GM10248 (cell line): Measurements from ENCODE around the gene ACSL5.
"Not testable (repeated sequence)": the region's sequence is repeated elsewhere in the genome, so short reads cannot be mapped to it uniquely, and the experiment has no call there.

ENCODE experiments used
- CTCF ChIA-PET: fragments of 300-600 bp; sonication (Branson Sonifier 250); formaldehyde crosslinking; extraction: SDS; loops from one replicate; lab custom pipeline; 2021; ENCODE audit warnings: antibody characterized with exemption; lab: Yijun Ruan, JAX
- POLR2A ChIA-PET: fragments of 350-650 bp; sonication (Branson Sonifier 250); formaldehyde crosslinking; extraction: SDS; loops from one replicate; lab custom pipeline; 2020; ENCODE audit warnings: antibody characterized with exemption; lab: Yijun Ruan, JAX
- DNase-seq: peaks from one replicate; pipeline ENCODE4 v3.0.0; 2012; ENCODE audit errors: extremely low spot score
- TF ChIP-seq, protein P1 (sequence below): IDR thresholded peaks from 2 replicates; pipeline ENCODE4 v1.5.1; 2012; ENCODE audit warnings: mild to moderate bottlenecking, low read depth; ENCODE audit errors: extremely low read depth, missing control alignments, control extremely low read depth

Gene ACSL5

GRCh38 chr10:112395809-112396530 lies 22.1 kb downstream of the ACSL5 start:
- TF ChIP-seq, protein P1, sequence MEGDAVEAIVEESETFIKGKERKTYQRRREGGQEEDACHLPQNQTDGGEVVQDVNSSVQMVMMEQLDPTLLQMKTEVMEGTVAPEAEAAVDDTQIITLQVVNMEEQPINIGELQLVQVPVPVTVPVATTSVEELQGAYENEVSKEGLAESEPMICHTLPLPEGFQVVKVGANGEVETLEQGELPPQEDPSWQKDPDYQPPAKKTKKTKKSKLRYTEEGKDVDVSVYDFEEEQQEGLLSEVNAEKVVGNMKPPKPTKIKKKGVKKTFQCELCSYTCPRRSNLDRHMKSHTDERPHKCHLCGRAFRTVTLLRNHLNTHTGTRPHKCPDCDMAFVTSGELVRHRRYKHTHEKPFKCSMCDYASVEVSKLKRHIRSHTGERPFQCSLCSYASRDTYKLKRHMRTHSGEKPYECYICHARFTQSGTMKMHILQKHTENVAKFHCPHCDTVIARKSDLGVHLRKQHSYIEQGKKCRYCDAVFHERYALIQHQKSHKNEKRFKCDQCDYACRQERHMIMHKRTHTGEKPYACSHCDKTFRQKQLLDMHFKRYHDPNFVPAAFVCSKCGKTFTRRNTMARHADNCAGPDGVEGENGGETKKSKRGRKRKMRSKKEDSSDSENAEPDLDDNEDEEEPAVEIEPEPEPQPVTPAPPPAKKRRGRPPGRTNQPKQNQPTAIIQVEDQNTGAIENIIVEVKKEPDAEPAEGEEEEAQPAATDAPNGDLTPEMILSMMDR: no peak
- ChIA-PET CTCF (interaction anchor here (0.7 to 1.2 kb wide), 3 partner anchors 11 to 24 kb away, joined by 3 read pairs; no protein-coding TSS in a partner anchor), POLR2A (no interaction called here)
- DNase-seq: no peak

GRCh38 chr10:112397592-112397991 lies 23.7 kb downstream of the ACSL5 start:
- TF ChIP-seq, protein P1: no peak
- no peak for DNase-seq
- ChIA-PET POLR2A (no interaction called here), CTCF (interaction anchor here (0.6 to 1.2 kb wide), 2 partner anchors 14 to 16 kb away, joined by 3 read pairs; no protein-coding TSS in a partner anchor)

DNA sequence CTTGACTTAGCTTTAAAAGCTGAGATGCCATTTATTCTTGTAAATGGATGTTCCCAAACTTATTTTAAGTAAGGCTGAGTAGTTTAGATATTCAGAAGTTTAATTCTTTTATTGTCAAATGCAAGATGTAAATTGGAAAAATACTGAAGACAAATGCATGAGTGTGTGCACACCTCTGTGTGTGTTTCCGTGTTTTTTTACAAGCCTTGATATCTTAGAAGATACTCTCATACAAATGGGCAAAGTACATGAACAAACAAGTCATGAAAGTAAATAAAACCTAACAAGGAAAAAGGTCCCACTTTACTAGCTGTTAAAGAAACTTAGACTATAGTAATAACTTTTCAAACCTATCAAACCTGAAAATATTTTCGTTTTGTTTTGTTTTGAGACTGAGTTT lies 29.0 kb downstream of the ACSL5 start:
- DNase-seq: no peak
- TF ChIP-seq, protein P1: no peak
- CTCF ChIA-PET: interaction anchor here (2.0 to 3.7 kb wide), 2 partner anchors 13 to 69 kb away, joined by 6 to 10 read pairs; no protein-coding TSS in a partner anchor
- POLR2A ChIA-PET: no interaction called here

GRCh38 chr10:112404617-112405016 lies 30.7 kb downstream of the ACSL5 start:
- POLR2A ChIA-PET: no interaction called here
- CTCF ChIA-PET: interaction anchor here (0.7 to 3.7 kb wide), 4 partner anchors 12 to 67 kb away, joined by 3 to 10 read pairs (median 4); no protein-coding TSS in a partner anchor
- DNase-seq: no peak
- TF ChIP-seq, protein P1: no peak

DNA sequence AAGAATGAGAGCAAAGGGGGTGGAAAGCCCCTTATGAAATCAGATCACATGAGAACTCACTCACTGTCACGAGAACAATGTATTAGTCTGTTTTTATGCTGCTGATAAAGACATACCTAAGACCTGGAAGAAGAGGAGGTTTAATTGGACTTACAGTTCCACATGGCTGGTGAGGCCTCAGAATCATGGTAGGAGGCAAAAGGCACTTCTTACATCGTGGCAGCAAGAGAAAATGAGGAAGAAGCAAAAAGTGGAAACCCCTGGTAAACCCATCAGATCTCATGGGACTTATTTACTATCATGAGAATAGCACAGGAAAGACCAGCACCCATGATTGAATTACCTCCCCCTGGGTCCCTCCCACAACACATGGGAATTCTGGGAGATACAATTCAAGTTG lies 32.9 kb downstream of the ACSL5 start:
- CTCF ChIA-PET, DNase-seq: not testable (repeated sequence)

GRCh38 chr10:112407696-112408095 lies 33.8 kb downstream of the ACSL5 start:
- DNase-seq: no peak
- TF ChIP-seq, protein P1: no peak
- CTCF ChIA-PET: interaction anchor here (1.4 kb wide), 1 partner anchor 11 kb away, joined by 5 read pairs; no protein-coding TSS in a partner anchor
- POLR2A ChIA-PET: no interaction called here

More for the DNA sequence above, 32.9 kb downstream of the ACSL5 start:
- POLR2A ChIA-PET: not testable (repeated sequence)

DNA sequence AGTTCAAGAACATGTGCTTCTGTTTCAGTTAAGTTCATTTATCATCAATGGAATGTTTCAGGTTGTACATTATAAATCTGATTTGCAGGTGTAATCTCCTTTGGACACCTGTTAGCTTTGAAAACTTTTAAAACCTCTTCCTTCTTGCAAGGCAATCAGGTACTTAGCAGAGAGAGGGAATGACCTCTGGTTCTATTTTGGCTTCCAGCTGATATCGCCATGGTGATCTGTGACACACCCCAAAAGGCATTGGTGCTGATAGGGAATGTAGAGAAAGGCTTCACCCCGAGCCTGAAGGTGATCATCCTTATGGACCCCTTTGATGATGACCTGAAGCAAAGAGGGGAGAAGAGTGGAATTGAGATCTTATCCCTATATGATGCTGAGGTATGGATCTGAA lies 35.4 kb downstream of the ACSL5 start:
- no peak for DNase-seq
- TF ChIP-seq, protein P1: no peak
- POLR2A ChIA-PET: no interaction called here
- CTCF ChIA-PET: interaction anchor here (1.0 to 1.9 kb wide), 3 partner anchors 9 to 34 kb away, joined by 4 to 7 read pairs (median 5); no protein-coding TSS in a partner anchor
